RWPE1 (cell line): ENCODE data around the gene HRK.

Experiments
- CTCF ChIA-PET: fragments of 350-600 bp; sonication (Branson Sonifier 250); formaldehyde crosslinking; extraction: SDS; loops from one replicate; lab custom pipeline; 2021; lab: Yijun Ruan, JAX
- POLR2A ChIA-PET: fragments of 400-600 bp; formaldehyde crosslinking; extraction: SDS; loops from one replicate; lab custom pipeline; 2020; ENCODE audit warnings: antibody characterized with exemption; ENCODE audit not compliant: low non-redundant PET; lab: Yijun Ruan, JAX
- DNase-seq: peaks from one replicate; pipeline ENCODE4 v3.0.0; 2012; ENCODE audit warnings: low spot score
- H3K27ac ChIP-seq: fragments of 450-650 bp; 2 replicates; pipeline ENCODE4 v1.5.1; 2017
- TF ChIP-seq, protein P1 (sequence below): fragments of 450-650 bp; conservative IDR thresholded peaks from 2 replicates; pipeline ENCODE4 v1.5.1; 2017; ENCODE audit warnings: low read depth, mild to moderate bottlenecking

HRK gene

DNA sequence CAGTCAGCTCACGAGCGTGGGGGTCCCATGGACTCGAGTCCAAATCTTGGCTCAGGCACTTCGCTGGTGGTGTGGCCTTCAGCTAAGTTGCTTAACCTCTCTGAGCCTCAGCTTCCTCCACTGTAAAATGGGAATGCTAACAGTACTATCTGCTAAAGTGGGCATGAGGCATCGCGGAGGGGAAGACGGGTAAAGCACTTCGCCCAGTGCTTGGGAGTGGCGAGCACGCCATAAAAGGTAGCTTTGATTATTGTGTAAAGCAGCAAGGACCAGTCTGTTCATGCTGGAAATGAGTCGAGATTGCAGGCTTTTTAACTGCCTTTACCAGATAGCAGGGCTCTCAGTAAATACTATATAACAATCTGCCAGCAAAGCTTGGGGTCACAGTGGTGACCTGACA, 24.5 kb downstream of the HRK start:
- H3K27ac ChIP-seq: peak overlapping the region; percentile 70
- TF ChIP-seq, protein P1, sequence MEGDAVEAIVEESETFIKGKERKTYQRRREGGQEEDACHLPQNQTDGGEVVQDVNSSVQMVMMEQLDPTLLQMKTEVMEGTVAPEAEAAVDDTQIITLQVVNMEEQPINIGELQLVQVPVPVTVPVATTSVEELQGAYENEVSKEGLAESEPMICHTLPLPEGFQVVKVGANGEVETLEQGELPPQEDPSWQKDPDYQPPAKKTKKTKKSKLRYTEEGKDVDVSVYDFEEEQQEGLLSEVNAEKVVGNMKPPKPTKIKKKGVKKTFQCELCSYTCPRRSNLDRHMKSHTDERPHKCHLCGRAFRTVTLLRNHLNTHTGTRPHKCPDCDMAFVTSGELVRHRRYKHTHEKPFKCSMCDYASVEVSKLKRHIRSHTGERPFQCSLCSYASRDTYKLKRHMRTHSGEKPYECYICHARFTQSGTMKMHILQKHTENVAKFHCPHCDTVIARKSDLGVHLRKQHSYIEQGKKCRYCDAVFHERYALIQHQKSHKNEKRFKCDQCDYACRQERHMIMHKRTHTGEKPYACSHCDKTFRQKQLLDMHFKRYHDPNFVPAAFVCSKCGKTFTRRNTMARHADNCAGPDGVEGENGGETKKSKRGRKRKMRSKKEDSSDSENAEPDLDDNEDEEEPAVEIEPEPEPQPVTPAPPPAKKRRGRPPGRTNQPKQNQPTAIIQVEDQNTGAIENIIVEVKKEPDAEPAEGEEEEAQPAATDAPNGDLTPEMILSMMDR: no peak
- no peak for DNase-seq
- ChIA-PET CTCF (interaction anchor here (0.6 to 0.7 kb wide), 3 partner anchors 10 to 145 kb away, joined by 3 to 5 read pairs (median 3); no protein-coding TSS in a partner anchor), POLR2A (no interaction called here)

DNA sequence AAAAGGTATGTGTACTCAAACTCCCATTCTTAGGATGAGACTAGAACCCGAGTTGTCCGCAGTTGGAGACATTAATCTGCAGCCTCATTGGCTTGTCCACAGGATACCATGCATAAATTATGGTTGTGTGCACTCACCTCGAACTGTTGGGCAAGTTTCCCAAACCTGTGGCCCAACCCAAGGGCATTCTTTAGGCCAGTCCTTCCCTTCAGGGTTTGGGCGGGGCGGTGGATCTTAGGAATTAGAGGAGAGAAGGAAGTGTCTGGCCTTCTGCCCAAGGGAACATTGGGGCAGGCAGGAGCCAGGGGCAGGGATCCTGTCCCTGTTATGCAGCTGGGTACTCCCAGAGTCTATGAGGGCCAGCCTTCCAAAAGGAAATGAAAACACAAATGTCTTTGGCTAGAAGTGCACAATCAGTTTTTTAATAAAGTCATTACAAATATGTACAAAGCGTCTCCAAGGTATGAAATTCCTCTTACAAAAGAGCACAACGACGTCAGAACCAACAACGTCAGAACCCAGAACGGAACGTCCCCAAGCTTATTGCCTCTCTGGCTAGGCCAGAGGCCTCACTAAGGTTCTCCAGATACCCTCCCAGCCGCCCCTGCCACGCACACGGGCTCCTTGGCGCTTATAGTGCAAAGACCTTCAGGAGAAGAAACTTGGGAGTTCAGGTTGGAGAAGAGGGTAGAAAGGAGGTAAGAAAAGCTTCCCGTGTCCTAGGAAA, 25.3 kb downstream of the HRK start:
- DNase-seq: peak; percentile 75
- POLR2A ChIA-PET: no interaction called here
- TF ChIP-seq, protein P1: no peak
- peak overlapping the region; percentile 70 for H3K27ac ChIP-seq
- CTCF ChIA-PET: interaction anchor here (0.6 to 0.7 kb wide), 2 partner anchors 11 to 26 kb away, joined by 3 to 5 read pairs; no protein-coding TSS in a partner anchor

DNA sequence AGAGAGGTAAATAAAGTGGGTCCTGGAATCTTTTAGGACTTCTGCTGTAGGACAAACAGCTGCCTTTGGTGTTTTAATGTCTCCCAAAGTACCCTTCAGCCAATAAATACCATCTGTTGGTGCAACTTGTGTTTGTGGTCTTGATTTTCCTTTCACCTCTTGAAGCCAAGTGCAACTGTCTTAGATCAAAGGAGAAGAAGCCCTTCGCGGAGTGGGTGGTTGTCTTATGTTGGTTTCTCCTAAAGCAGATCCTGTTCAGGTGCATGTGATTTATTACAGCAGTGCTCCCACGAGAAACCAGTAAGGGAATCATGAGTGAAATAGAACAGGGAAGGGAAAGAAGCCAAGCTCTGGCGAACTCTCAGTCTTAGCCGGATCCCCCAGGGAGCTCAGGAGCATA, 27.7 kb downstream of the HRK start:
- TF ChIP-seq, protein P1: no peak
- POLR2A ChIA-PET: interaction anchor here (0.6 kb wide), 1 partner anchor 37 kb away, joined by 3 read pairs; no protein-coding TSS in a partner anchor
- H3K27ac ChIP-seq: no peak overlapping the region
- CTCF ChIA-PET: interaction anchor here (0.6 to 0.7 kb wide), 2 partner anchors 49 to 1125 kb away, joined by 3 read pairs; no protein-coding TSS in a partner anchor
- no peak for DNase-seq

GRCh38 chr12:116852303-116852702, 28.9 kb downstream of the HRK start:
- DNase-seq: no peak
- TF ChIP-seq, protein P1: no peak
- CTCF ChIA-PET: interaction anchor here (0.5 kb wide), 1 partner anchor 14 kb away, joined by 3 read pairs; no protein-coding TSS in a partner anchor
- no peak overlapping the region for H3K27ac ChIP-seq
- POLR2A ChIA-PET: interaction anchor here (0.6 kb wide), 1 partner anchor 108 kb away, joined by 3 read pairs; no protein-coding TSS in a partner anchor

GRCh38 chr12:116849216-116849615, 32.0 kb downstream of the HRK start:
- CTCF ChIA-PET: no interaction called here
- TF ChIP-seq, protein P1: no peak
- POLR2A ChIA-PET: no interaction called here
- no peak for DNase-seq
- H3K27ac ChIP-seq: no peak overlapping the region

DNA sequence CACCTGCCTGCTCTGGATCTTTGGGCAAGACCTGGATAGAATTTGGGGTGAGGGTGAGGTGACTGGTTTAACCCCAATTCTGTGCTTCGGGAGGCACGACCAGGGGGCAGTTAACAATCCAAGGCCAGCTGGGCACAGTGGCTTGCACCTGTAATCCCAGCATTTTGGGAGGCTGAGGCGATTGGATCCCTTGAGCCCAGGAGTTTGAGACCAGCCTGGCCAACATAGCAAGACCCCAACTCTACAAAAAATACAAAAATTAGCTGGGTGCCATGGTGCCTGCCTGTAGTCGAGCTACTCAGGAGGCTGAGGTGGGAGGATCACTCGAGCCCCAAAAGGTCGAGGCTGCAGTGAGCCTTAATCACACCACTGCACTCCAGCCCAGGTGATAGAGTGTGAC, 38.2 kb downstream of the HRK start:
- TF ChIP-seq, protein P1: no peak
- ChIA-PET CTCF (interaction anchor here (0.7 kb wide), 1 partner anchor 14 kb away, joined by 3 read pairs; no protein-coding TSS in a partner anchor), POLR2A (no interaction called here)
- H3K27ac ChIP-seq: no peak overlapping the region
- no peak for DNase-seq
